ENCODE measurements around the gene CLCF1. TPM values are rescaled to one million over a fixed set of nuclear protein-coding genes. Genes with fewer than 3 reads are reported as not detected.

Gene CLCF1
- total RNA-seq, 2 donors from 2014 or later: 10.0 to 15.2 TPM

GRCh38 chr11:67317888-67318555, 55.4 kb downstream of the CLCF1 start:
- peak; percentile 87 for DNase-seq (ENCODE audit: low spot score)
- intact Hi-C loops (cut with DNase I): loop anchor here (2.0 to 5.0 kb wide), 3 partner anchors 53 to 236 kb away; no protein-coding TSS in a partner anchor

GRCh38 chr11:67317205-67317887, 56.1 kb downstream of the CLCF1 start:
- DNase-seq (ENCODE audit: low spot score): peak; percentile 99
- intact Hi-C loops (cut with DNase I): loop anchor here (2.0 to 5.0 kb wide), 2 partner anchors 55 to 235 kb away; no protein-coding TSS in a partner anchor

- DNase-seq (ENCODE audit: low spot score): no peak
- intact Hi-C loops (cut with DNase I): loop anchor here (2.0 to 5.0 kb wide), 2 partner anchors 54 to 235 kb away; no protein-coding TSS in a partner anchor
Observed at GRCh38 chr11:67316882-67317204, 56.6 kb downstream of the CLCF1 start.

- intact Hi-C loops (cut with DNase I): loop anchor here in 1 of 2 donors (5.0 kb wide), 1 partner anchor 233 kb away; no protein-coding TSS in a partner anchor
- DNase-seq (ENCODE audit: low spot score): peak; percentile 22
Observed at GRCh38 chr11:67315325-67315909, 58.0 kb downstream of the CLCF1 start.

GRCh38 chr11:67314218-67314617, 59.2 kb downstream of the CLCF1 start:
- DNase-seq (ENCODE audit: low spot score): peak; percentile 64
- intact Hi-C loops (cut with DNase I): no loop called here

Other genes starting within 250 kb of the CLCF1 start
- gene GRK2, start 107.1 kb downstream of the CLCF1 start, total RNA-seq: 10 to 100 TPM; 50.4 to 58.2 TPM
- gene ANKRD13D, start 84.3 kb downstream of the CLCF1 start, total RNA-seq: 10 to 100 TPM; 40.7 to 42.8 TPM
- 10 to 100 TPM; 23.5 to 26.2 TPM for gene SSH3, start 70.1 kb downstream of the CLCF1 start, total RNA-seq
- gene POLD4, start 20.1 kb downstream of the CLCF1 start, total RNA-seq: 10 to 100 TPM; 56.1 to 60.9 TPM
- 10 to 100 TPM; 10.3 to 11.4 TPM for gene RAD9A, start 18.4 kb upstream of the CLCF1 start, total RNA-seq
- 10 to 100 TPM; 62.1 to 70.6 TPM for gene PPP1CA, start 28.3 kb upstream of the CLCF1 start, total RNA-seq
- gene TBC1D10C, start 30.5 kb upstream of the CLCF1 start, total RNA-seq: 1 to 10 TPM; 2.9 to 3.4 TPM
- gene CARNS1, start 42.1 kb upstream of the CLCF1 start, total RNA-seq: 1 to 10 TPM; 1.4 to 1.6 TPM
- 10 to 100 TPM; 28.9 TPM for gene RPS6KB2, start 54.9 kb upstream of the CLCF1 start, total RNA-seq
- gene PTPRCAP, start 64.1 kb upstream of the CLCF1 start, total RNA-seq: 1 to 10 TPM; 2.5 TPM
- 10 to 100 TPM; 62.6 to 79.7 TPM for gene CORO1B, start 69.9 kb upstream of the CLCF1 start, total RNA-seq
- not detected for gene GPR152, start 79.1 kb upstream of the CLCF1 start, total RNA-seq
- gene CABP4, start 81.8 kb upstream of the CLCF1 start, total RNA-seq: 1 to 10 TPM; 1.2 to 2.2 TPM
- 10 to 100 TPM; 31.0 to 35.9 TPM for gene TMEM134, start 95.7 kb upstream of the CLCF1 start, total RNA-seq
- 10 to 100 TPM; 44.4 to 50.5 TPM for gene AIP, start 109.4 kb upstream of the CLCF1 start, total RNA-seq
- 10 to 100 TPM; 31.5 to 42.7 TPM for gene PITPNM1, start 131.8 kb upstream of the CLCF1 start, total RNA-seq
- gene CDK2AP2, start 134.6 kb upstream of the CLCF1 start, total RNA-seq: 10 to 100 TPM; 39.7 to 40.0 TPM
- not detected for gene CABP2, start 149.8 kb upstream of the CLCF1 start, total RNA-seq
- 100 to 1,000 TPM; 338 to 370 TPM for gene GSTP1, start 210.2 kb upstream of the CLCF1 start, total RNA-seq
- gene NDUFV1, start 233.3 kb upstream of the CLCF1 start, total RNA-seq: 100 to 1,000 TPM; 112 to 116 TPM

Data from posterior vena cava (tissue), 2 donors.